ENCODE results near the gene TMEM42. TPM values are rescaled to one million over a fixed set of nuclear protein-coding genes. Genes with fewer than 3 reads are reported as not detected.

Gene TMEM42
- total and polyA plus RNA-seq, 9 of the 15 experiments (the other 6 are each of a cell fraction or from before 2014, with no cell fraction given): 0.53 to 1.6 (median 0.98) TPM

GRCh38 chr3:44890852-44891251 lies 29.1 kb downstream of the TMEM42 start (continued):
- no peak for TF ChIP-seq BCL6 (CRISPR knock-in tag; IDR thresholded peaks at IDR 0.05)

- POLR2A ChIA-PET: interaction anchor here (0.6 kb wide), 1 partner anchor 320 kb away, joined by 3 read pairs; no protein-coding TSS in a partner anchor
- Histone ChIP-seq H3K9me3 (replicated peaks; ENCODE audit: control insufficient read depth, insufficient read depth, low read depth, low read length) (no peaks in the 10 kb centered on the region), H3K36me3 (ENCODE audit: control insufficient read depth, insufficient read depth, low read length) (no peaks in the 10 kb centered on the region), H3K9ac (ENCODE audit: insufficient read depth in 1 of 2, low read depth in 2 of 2, low read length in 2 of 2) (no peak overlapping the region), H2AFZ (ENCODE audit: low read depth, low read length) (no peak overlapping the region), H3K4me2 (ENCODE audit: insufficient read depth, low read length) (no peak overlapping the region), H3K27me3 (ENCODE audit: control insufficient read depth in 2 of 2, insufficient read depth in 2 of 2, low read length in 2 of 2) (peaks cover 22 to 46% of the 10 kb centered on the region in 2 experiments), H3K27ac (ENCODE audit: extremely low read depth, low read depth, low read length) (no peak overlapping the region), H3K4me1 (replicated peaks in 1 of 2; ENCODE audit: control insufficient read depth in 2 of 2, insufficient read depth in 2 of 2, low read length in 2 of 2) (no peaks in the 10 kb centered on the region), H3K79me2 (ENCODE audit: control insufficient read depth, insufficient read depth, low read length) (no peaks in the 10 kb centered on the region), H3K9me1 (ENCODE audit: control insufficient read depth, insufficient read depth, low read length) (no peaks in the 10 kb centered on the region), H4K20me1 (replicated peaks; ENCODE audit: control insufficient read depth, insufficient read depth, low read length) (no peaks in the 10 kb centered on the region), H3K4me3 (no peak overlapping the region)
- ATAC-seq (no peak), FAIRE-seq (peak; percentile 63), DNase-seq (ENCODE audit: extremely low read depth in 1 of 4, low spot score in 3 of 4) (no peak)
- TF ChIP-seq MEIS2 (IDR thresholded peaks at IDR 0.05; ENCODE audit: partially characterized antibody) (peak; percentile 31), ATF3 (IDR thresholded peaks at IDR 0.05) (0 out of 2 replicates have a peak, but pooled peaks have one; percentile 9), ATF3 (CRISPR knock-in tag; conservative IDR thresholded peaks at IDR 0.05) (no peak), ZNF395 (CRISPR knock-in tag; IDR thresholded peaks at IDR 0.05) (no peak)
- in situ Hi-C loops (cut with MboI): no loop called here
- CTCF ChIA-PET (ENCODE audit: low intra/inter-chr PET ratio): no interaction called here
- WGBS (ENCODE audit: insufficient coverage, low coverage, missing lambda C conversion rate): 5% methylated on average over 3 of the region's 3 CpGs
- intact Hi-C loops (cut with micrococcal nuclease): no loop called here
- BruUV-seq (replicated peaks): no TSS peak
Observed at GRCh38 chr3:44892689-44893088, 31.0 kb downstream of the TMEM42 start.
